GM12891 (cell line): ENCODE results near the gene SPOCK1. TPM values are rescaled to one million over a fixed set of nuclear protein-coding genes. Genes with fewer than 3 reads are reported as not detected.
"Not testable (repeated sequence)": the region's sequence is repeated elsewhere in the genome, so short reads cannot be mapped to it uniquely, and the experiment has no call there.

ENCODE experiments used
- DNase-seq: peaks from one replicate; pipeline ENCODE4 v3.0.0; 2011; ENCODE audit warnings: low spot score; ENCODE audit not compliant: insufficient read length
- FAIRE-seq: peaks from 2 replicates; lab custom pipeline; 2011; peaks lifted over from hg19 to GRCh38; lab: Jason Lieb, UNC
- PAX5 ChIP-seq: IDR thresholded peaks from 2 replicates; pipeline ENCODE4 v1.6.1; 2011; ENCODE audit warnings: low read length, moderate library complexity, mild to moderate bottlenecking; ENCODE audit not compliant: insufficient read depth, severe bottlenecking
- POLR2A ChIP-seq: IDR thresholded peaks from 2 replicates; pipeline ENCODE4 v1.6.1; 2011; ENCODE audit warnings: low read depth, low read length, control low read depth
- POLR2AphosphoS5 ChIP-seq: IDR thresholded peaks from 2 replicates; pipeline ENCODE4 v1.6.1; 2011; ENCODE audit warnings: low read depth, low read length, control low read depth
- POU2F2 ChIP-seq: IDR thresholded peaks from 2 replicates; pipeline ENCODE4 v1.6.1; 2011; ENCODE audit warnings: low read depth, mild to moderate bottlenecking, control low read depth, low read length, moderate library complexity
- SPI1 ChIP-seq: IDR thresholded peaks from 2 replicates; pipeline ENCODE4 v1.6.1; 2011; ENCODE audit warnings: low read depth, low read length, control low read depth
- TAF1 ChIP-seq: IDR thresholded peaks from 2 replicates; pipeline ENCODE4 v1.6.1; 2011; ENCODE audit warnings: low read depth, low read length, control low read depth
- polyA plus RNA-seq: library from polyadenylated mRNA; unstranded; fragments of >200 nt; gene quantifications from one replicate; pipeline ENCODE4 v1.2.1, GENCODE V29; 2012; ENCODE audit warnings: low read depth, missing spikeins, inconsistent platforms; ENCODE audit not compliant: missing spikeins

The SPOCK1 gene
- polyA plus RNA-seq: not detected

GRCh38 chr5:137498736-137499505 is at the start of gene SPOCK1:
Gene SPOCK1 (minus strand): TSS chr5:137499326.
- peak; percentile 95 for DNase-seq
- peak; percentile 33 for FAIRE-seq
- TF ChIP-seq TAF1 (no peak), POLR2A (no peak), POLR2AphosphoS5 (no peak), POU2F2 (no peak)

DNA sequence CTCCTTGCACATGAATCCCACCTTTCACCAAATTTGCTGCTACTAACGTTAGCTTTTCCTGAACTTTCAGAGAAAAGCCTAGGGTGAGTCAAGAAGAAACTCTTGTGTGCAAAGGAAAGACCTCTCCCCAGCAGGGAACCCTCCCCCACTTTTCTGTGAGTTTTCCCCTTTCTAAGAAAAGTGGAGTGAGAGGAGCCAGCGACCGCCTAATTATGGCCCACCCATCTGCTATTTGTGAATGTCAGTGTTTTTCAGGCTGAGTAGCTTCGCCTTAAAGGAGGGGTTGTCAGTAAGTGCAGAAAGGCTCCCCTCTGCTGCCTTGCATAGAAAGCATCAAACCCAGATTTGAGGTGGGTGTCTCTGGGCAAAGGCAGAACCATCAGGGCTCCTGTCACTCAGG is 46.8 kb upstream of the SPOCK1 start:
- DNase-seq (no peak), FAIRE-seq (no peak)
- TF ChIP-seq SPI1: no peak
- no peak for TF ChIP-seq TAF1
- TF ChIP-seq POU2F2: no peak
- TF ChIP-seq POLR2AphosphoS5: no peak
- no peak for TF ChIP-seq PAX5
- no peak for TF ChIP-seq POLR2A

- FAIRE-seq, DNase-seq: not testable (repeated sequence)
Observed at GRCh38 chr5:137535449-137535848, 36.3 kb upstream of the SPOCK1 start.

DNA sequence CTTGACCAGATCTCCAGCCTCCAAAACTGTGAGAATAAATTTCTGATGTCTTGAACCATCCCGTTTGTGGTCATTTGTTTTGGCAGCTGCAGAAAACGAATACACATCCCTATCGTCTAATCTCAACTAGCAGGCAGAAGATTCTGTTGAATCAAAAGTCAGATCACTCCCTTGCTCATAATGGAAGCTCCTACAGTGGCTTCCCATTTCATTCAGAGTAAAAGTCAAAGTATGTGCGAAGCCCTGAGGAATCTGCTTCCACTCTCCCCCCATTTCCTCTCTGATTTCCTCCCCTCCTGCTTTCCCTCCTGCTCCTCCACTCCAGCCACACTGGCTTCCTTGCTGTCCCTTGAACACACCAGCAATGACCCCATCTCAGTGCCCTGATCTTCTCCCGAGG is 34.8 kb upstream of the SPOCK1 start:
- no peak for FAIRE-seq
- no peak for TF ChIP-seq PAX5
- no peak for TF ChIP-seq SPI1
- no peak for TF ChIP-seq POU2F2
- TF ChIP-seq TAF1: no peak
- TF ChIP-seq POLR2AphosphoS5: no peak
- no peak for TF ChIP-seq POLR2A
- no peak for DNase-seq

DNA sequence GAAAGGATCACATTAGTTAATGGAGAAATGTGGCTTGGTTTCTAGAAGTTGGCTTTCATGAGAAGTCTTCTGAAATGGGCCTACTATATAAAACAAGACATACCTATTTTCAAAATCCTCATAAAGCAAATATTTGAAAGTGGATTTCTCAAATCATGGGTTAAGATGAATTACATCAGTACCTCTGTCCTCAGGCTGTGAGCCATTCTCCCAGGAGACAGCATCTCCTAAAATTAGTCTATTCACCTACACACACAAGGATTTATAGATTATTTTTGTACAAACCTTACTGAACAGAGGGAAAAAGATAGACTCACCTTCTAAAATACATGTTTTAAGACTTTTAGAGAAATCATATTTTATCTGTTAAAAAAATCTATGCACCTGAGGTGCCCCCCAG is 32.1 kb upstream of the SPOCK1 start:
- TF ChIP-seq SPI1 (no peak), PAX5 (no peak), POLR2A (no peak), TAF1 (no peak), POU2F2 (no peak), POLR2AphosphoS5 (no peak)
- FAIRE-seq: no peak
- DNase-seq: no peak

- no peak for DNase-seq
- no peak for FAIRE-seq
- TF ChIP-seq TAF1 (no peak), SPI1 (no peak), POLR2AphosphoS5 (no peak), PAX5 (no peak), POLR2A (no peak), POU2F2 (no peak)
Observed at GRCh38 chr5:137521246-137521645, 22.1 kb upstream of the SPOCK1 start.

DNA sequence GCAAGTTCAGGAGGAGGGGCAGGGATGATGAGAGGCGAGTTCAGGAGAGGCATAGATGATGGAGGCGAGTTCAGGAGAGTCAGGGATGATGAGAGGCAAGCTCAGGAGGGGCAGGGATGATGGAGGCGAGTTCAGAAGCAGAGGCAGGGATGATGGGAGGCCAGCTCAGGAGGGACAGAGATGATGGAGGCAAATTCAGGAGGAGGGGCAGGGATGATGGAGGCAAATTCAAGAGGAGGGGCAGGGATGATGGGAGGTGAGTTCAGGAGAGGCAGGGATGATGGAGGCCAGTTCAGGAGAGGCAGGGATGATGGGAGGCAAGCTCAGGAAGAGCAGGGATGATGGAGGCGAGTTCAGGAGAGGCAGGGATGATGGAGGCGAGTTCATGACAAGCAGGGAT is 17.8 kb upstream of the SPOCK1 start:
- TF ChIP-seq POLR2AphosphoS5: no peak
- no peak for TF ChIP-seq POU2F2
- TF ChIP-seq TAF1: no peak
- no peak for TF ChIP-seq PAX5
- no peak for TF ChIP-seq SPI1
- no peak for TF ChIP-seq POLR2A
- no peak for DNase-seq
- no peak for FAIRE-seq

GRCh38 chr5:137516251-137516797 is 17.2 kb upstream of the SPOCK1 start:
- DNase-seq (no peak), FAIRE-seq (no peak)
- TF ChIP-seq POLR2AphosphoS5 (no peak), TAF1 (no peak), SPI1 (no peak), PAX5 (no peak), POLR2A (no peak), POU2F2 (no peak)

- FAIRE-seq: no peak
- no peak for DNase-seq
- TF ChIP-seq PAX5: no peak
- TF ChIP-seq TAF1: no peak
- no peak for TF ChIP-seq POLR2AphosphoS5
- TF ChIP-seq SPI1: no peak
- TF ChIP-seq POLR2A: no peak
- TF ChIP-seq POU2F2: no peak
Observed at GRCh38 chr5:137515238-137515637, 16.1 kb upstream of the SPOCK1 start.

DNA sequence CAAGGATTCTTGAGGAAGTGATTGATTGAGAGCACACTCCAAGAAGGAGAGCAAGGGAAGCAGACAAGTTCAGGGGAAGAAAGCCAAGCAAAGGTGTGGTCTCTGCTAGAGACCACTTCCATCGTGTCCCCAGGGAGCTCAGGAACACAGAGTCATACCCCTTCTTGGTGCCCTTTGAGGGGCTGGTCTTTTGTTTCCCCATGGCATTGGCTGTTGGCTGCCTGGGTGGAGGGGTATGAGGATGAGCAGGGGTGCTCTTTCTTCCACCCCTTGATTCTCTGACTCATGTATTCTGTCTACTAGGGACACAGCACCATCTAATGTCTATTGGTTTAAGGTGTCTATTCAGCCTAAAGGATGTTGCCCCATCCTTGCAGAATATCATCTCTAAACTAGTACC is 11.5 kb upstream of the SPOCK1 start:
- TF ChIP-seq POU2F2 (no peak), PAX5 (no peak), POLR2AphosphoS5 (no peak), TAF1 (no peak), POLR2A (no peak), SPI1 (no peak)

More for the DNA sequence above, 11.5 kb upstream of the SPOCK1 start:
- FAIRE-seq: no peak
- no peak for DNase-seq
